ENCODE results near the gene DRAXIN.

DNA sequence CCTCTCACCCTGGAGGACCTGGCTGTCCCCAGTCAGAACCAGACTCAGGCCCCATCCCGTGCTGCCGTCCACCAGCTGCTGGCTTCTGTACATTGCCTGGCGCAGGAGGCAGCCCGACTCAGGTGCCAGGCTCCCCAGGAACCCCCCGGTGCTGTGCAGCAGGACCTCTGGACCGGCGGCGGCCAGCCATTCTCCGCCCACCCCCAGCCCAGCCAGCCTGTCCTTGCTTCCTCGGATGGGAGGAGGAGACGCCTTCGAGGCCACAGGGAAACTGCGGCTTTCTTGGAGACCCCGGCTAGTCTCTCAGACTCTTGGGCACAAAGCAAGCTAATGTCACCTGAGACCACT, 74.9 kb downstream of the DRAXIN start:
- TF ChIP-seq, protein P1, sequence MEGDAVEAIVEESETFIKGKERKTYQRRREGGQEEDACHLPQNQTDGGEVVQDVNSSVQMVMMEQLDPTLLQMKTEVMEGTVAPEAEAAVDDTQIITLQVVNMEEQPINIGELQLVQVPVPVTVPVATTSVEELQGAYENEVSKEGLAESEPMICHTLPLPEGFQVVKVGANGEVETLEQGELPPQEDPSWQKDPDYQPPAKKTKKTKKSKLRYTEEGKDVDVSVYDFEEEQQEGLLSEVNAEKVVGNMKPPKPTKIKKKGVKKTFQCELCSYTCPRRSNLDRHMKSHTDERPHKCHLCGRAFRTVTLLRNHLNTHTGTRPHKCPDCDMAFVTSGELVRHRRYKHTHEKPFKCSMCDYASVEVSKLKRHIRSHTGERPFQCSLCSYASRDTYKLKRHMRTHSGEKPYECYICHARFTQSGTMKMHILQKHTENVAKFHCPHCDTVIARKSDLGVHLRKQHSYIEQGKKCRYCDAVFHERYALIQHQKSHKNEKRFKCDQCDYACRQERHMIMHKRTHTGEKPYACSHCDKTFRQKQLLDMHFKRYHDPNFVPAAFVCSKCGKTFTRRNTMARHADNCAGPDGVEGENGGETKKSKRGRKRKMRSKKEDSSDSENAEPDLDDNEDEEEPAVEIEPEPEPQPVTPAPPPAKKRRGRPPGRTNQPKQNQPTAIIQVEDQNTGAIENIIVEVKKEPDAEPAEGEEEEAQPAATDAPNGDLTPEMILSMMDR (IDR thresholded peaks at IDR 0.05; ENCODE audit: low read length): no peak
- no peak for TF ChIP-seq EZH2 (IDR thresholded peaks at IDR 0.05; ENCODE audit: borderline replicate concordance, low read length)
